CD4-positive, alpha-beta T cell treated with Interleukin-4 for 4 hours (primary cell): ENCODE results near the gene RABGGTA.

ENCODE experiments used
- DNase-seq: peaks from one replicate; pipeline ENCODE4 v3.0.0-alpha.2; 2020

The RABGGTA gene

DNA sequence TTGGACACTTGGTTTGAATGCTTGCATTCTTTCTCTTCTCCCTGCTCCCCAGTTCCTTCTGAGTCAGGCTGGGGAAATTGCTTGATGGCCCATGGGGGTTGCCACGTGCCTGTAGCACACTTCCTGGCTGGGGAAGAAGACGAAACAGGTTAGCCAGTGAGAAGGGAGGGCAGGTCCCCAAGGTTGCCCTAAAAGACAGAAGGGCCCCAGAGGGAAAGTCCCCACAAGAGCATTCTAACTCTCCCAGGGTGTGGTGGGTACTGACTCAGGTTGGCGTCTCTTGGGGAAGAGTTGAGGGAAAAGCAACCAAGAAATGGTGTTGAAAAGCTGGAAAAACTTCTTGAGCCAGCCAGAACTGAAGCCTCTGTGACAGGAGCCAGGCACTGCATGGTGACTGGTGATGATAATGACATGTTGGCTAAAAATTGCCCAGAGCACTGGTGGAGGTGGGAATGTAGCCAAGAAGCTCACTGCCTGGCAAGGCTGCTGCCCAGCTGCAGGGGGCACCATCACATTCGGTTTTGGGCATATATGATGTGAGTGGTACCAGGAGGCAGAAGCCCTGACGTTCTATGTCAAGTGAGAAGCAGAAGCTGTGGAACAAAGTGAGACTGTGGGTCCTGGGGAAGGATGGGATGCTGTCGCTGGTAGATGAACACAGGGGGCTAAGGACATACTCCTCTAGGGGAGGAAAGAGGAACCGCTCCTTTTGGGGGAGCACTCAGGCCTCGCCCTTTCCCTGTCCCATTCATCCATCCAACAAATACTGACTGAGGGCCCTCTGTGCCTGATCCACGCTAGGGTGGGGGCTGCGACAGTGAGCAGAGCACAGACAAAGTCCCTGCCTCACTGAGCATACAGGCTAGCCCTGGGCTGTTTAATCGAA lies 8.1 kb upstream of the RABGGTA start:
- DNase-seq = peak; percentile 70

DNA sequence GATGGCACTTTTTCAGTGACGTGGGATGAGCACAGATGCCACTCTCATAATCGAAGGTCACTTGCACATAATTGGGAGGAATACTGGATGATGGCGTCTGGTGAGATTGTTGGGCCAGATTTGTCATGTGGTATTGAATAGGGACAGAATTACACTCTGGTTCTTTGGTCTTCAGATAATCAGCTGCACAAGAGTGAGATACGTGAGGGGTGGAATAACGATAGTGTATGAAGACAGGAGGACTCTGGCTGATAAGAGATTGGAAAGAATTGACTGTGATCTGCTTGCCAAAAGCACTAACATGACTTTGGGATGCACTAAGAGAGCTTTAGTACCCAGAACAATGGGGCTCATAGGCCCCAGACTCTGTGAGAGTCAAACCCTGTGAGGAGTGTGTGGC lies 7.0 kb upstream of the RABGGTA start:
- no peak for DNase-seq

GRCh38 chr14:24277606-24278321 lies 6.4 kb upstream of the RABGGTA start:
- DNase-seq = no peak

DNA sequence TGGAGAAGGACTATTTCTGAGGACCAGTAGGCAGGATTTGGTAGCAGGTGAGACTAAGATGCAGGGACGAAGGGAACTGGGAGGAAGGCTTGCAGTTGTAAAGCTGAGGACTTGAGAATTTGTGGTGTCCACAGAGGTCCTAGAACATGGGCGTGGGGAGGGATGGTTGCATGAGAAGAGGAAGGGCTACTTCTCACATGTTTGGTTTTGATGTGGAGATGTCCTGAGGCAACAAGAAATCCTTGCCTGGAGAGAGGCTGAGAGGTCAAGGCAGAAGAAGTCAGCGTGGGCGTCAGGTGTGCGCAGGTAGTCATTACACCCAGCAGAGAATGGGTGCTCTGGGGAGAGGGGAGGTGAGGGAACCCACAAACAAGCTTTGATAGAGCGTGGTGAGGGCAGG lies 5.7 kb upstream of the RABGGTA start:
- DNase-seq = no peak

- DNase-seq = peak; percentile 66
Measured at GRCh38 chr14:24274101-24274543, 2.7 kb upstream of the RABGGTA start.

DNA sequence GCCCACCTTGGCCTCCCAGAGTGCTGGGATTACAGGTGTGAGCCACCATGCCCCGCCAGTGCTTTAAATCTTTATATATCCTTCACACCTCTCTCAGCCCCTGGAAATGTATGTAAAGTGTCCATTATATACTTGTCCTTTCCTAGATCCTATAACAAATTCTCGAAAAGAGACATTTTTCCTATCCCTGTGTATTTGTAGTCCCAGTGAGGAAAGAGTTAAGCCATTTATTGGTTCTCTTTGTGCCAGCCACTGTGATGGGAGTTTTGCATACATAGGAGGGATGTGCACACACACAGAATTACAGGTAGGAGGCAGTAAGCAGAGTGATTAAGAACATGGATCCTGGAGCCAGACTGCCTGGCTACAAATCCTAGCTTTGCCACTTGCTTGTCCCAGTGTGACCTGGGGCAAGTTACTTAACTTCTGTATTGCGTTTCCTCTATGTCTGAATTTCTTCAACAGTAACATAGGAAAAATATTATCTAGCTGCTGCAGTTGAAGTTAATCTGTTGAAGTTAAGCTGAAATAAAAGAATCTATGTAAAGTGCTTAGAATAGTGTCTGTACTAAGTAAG lies 2.1 kb upstream of the RABGGTA start:
- no peak for DNase-seq

DNA sequence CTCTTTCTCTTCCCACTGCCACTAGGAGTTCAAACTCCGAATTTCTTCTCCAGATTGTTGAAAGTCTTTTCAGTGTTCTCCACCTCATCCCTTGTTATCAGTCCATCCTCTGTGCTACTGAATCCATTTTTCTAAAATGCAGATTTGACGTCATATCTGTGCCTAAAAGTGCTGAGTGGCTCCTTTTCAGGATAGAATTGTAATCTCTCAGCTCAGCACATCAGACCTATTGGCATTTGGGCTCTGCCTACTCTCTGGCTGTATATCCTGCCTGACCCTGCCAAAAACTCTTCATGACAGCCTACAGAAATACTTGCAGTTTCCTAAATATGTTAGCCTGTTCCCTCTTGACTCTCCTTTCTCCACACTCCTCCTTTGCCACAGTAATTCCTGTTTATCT lies 1.1 kb upstream of the RABGGTA start:
- DNase-seq = no peak

DNA sequence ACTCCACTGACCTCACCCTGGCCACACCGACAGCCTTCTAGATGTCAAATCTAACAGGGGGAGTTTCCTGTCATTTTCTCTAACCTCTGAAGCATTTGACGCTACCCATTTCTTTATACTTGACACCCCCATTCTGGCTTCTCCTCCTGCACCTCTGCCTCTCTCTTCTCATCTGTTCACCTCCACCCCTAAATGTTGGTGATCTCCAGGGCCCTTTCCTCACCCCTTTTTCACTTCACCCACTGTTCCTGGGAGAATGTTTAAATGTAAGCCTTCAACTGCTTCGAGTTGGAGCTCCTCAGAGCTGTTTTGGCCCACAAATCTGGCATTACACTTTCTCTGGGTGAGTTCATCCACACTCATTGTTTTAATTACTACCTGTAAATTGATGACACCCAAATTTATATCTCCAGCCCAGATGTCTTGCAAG lies 452 bp upstream of the RABGGTA start:
- DNase-seq = no peak

DNA sequence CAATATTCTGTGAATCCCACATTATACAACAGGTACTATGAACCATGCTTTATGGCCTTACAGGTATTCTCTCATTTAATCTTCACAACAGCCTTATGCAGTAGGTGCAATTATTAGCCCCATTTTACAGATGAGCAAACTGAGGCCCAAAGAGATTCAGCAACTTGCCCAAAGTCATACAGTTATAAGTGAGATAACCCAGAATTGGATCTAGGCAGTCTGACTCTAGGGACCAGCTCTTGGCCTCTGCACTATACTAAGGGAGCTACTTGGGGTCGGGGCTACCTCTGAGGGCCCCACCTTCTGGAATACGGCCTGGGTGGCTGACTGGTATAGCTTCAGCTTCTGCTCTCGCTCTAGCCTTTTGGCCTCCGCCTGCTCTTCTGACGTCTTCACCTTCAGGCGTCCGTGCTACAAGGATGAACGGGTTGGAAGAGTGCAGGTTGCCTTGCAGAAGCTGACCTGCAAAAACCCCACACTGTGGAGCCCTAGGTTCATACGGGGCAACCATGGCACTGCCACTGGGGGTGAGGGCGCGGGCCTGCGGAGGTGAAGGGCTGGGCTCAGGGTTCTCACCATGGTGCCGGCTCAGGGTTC lies 762 bp downstream of the RABGGTA start:
- no peak for DNase-seq

DNA sequence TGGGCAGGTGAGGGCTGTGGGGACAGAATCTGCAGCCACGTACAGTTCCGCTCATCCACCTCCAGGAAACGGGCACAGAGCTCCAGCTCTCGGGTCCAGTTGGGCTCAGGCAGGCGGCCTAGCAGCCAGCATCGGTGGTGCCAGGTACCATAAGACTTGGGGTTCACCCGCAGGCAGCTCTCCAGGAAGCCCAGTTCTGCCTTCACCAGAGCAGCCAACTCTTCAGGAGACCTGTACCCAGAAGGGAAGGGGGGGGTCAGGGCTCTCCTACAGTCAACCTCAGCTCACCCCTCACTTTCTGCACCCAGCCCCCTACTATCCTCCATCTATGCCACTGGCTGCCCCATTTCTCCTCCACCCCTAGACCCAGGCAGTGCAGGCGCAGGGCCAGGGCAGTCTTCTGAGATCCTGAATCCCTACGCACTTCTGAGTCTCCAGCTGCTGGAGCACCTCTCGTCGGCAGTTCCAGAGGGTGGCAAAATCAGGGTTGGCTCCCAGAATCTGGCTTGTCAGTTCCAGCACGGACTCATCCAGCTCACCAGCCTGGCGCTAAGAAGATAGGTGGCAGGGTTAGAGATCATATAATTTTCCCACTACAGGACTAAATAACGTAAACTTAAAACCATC lies 1.4 kb downstream of the RABGGTA start:
- no peak for DNase-seq

GRCh38 chr14:24269368-24269767 lies 2.0 kb downstream of the RABGGTA start:
- DNase-seq = no peak

DNA sequence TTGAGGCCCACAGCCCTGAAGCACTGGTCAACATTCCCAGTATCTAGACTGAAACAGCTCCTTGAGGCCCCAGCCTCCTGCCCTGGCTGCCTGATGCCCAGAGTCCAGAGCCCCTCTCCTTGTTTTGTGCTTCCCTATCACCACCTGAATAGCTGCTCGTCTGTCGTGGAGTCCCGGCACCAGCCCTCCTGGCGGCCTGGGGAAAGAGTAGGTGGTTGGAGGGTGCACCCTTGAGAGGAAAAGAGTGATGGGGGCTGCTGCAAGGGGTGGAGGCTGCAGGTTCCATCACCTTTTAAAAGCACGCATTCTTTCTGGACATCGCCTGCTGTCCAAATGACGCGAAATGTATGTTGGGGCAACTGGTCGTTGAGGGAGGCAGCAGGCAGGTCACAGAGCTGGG lies 3.2 kb downstream of the RABGGTA start:
- DNase-seq = no peak

DNA sequence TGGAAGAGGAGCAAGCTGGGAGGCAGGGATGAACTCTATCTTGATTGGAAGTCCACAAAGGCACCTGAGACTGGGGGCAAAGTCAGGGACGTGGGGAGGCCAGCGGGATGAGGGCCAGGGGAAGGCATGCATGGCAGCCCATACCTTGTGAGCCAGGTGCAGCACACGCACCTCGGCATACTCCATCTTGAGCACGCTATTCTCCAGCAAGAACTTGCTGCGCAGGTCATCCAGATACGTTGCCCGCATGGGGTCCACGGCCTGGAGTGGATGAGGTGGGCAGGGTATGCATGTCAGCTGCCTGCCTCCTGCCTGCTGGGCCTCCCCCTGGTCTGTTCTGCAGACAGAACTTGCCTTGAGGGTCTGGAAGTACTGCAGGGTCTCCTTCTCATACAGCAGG lies 3.9 kb downstream of the RABGGTA start:
- no peak for DNase-seq

DNA sequence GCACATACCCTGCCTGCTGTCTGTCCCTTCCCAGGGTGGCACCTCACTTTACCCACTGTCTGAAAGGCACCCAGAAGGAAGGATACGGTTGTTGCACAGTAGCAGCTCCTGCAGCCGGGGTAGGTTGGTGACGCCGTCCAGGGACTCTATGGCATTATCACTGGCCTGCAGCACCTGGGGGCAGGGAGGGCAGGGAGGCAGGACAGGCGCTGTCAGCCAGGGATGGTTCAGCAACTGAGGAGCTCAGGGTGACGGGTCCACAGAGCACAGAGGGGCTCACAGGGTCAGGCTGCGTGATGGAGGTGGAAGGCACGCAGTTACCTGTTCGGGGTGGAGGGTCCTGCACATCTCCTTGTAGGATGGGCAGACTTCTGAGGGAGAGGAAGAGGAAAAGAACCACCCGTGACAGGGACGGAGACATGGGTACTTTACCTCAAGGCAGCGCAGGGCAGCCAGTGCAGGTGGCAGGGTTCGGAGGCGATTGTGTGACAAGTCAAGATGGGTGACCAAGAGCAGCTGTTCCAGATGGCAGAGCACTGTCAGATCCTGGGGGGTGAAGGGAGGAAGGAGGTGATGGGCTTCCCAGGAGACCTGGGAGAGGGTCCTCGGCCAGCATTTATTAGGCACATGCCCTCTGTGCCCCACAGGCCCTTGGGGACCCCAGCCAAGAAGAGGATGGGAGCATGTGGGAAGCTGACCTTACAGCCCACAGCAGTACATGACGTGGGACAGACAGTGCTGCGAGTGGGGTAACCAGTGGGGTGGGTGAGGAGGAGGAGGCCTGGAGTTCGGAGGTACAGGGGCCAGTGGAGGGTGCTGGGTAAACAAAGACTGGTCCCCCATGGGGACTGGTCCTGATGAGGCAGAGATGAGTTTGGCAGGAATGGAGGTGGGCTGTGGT lies 4.8 kb downstream of the RABGGTA start:
- no peak for DNase-seq

DNA sequence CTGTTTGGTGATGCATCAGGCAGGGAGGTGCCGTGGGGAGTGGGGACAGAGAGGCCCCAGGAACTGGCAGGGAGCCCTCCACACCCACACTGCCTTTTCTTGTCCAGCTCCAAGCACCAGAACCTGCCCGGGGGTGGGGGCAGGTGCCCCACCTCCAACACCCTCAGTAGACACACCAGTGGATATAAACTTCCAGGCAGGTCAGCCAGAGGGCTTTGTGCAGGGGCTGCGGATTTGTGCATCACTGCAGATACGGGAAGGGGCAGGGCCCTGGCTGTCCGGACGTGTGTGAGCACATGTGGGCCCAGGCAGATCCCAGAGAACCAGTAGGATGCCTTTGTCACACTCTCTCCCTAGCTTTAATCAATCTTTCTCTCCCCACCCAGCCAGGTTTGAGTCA lies 7.1 kb downstream of the RABGGTA start:
- DNase-seq = no peak

- no peak for DNase-seq
Measured at GRCh38 chr14:24263848-24264247, 7.5 kb downstream of the RABGGTA start.

DNA sequence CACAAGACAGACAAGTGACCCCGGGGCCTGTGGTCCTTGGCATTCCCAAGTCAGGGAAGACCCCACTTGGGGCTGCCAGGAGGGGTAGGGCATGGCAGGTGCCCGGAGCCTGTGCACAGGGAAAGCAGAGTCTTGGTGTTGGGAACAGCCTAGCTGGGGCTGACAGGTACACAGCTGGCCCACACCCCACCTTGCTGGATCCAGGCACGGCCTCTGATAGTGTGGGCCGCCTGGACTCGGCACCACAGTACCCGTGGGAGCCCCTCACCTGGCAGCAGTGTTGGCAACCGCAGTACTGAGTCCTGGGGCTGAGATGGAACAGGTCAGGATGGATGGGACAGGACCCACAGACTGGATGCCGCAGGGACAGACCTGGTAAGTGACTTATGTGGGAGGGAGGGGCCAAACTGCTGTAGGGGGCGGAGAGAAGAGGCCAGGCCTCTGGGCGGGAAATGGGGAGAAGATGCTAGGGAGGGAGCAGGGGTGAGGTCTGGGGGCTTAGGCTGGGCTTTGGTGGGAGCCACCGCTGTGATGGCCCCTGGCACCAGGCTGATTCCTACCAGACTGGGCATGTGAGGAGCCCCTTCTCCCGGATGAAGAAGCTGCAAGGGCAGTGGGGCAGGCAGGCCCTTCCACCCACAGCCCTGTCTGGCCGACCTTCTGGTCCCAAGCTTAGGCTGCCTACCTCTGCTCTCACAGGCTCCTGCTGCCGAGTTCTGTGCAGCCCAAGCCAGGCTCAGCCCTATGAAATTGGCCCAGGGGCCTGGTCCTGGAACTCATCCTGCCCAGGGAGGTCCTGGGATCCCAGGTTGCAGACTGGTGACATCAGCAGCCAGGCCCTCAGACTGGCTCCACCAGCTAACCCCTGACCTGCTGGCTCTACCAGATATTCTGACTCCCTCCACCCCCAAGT lies 8.3 kb downstream of the RABGGTA start, which contains the start of gene TGM1:
TSS of gene TGM1 (minus strand) at position 357 of the 913 bp plus-strand sequence. CDS start 825 bp downstream, outside the sequence.
- DNase-seq = no peak

DNA sequence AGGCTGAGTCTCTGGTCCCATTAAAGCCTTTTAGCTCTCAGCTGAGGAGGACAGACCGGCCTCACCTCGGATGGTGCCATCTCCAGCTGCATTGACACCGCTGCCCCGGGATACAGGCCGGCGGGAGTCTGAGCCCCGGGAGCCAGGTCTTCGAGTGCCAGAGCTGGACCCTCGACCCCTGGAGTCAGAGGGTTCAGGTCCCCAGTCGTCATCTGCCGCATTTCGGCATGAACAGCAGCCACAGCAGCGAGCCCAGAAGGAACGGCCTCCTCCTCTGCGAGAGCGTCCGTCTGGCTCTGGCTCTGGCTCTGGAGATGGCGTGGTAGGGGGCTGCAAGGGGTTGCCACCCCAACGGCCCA lies 9.4 kb downstream of the RABGGTA start:
- DNase-seq = no peak

DNA sequence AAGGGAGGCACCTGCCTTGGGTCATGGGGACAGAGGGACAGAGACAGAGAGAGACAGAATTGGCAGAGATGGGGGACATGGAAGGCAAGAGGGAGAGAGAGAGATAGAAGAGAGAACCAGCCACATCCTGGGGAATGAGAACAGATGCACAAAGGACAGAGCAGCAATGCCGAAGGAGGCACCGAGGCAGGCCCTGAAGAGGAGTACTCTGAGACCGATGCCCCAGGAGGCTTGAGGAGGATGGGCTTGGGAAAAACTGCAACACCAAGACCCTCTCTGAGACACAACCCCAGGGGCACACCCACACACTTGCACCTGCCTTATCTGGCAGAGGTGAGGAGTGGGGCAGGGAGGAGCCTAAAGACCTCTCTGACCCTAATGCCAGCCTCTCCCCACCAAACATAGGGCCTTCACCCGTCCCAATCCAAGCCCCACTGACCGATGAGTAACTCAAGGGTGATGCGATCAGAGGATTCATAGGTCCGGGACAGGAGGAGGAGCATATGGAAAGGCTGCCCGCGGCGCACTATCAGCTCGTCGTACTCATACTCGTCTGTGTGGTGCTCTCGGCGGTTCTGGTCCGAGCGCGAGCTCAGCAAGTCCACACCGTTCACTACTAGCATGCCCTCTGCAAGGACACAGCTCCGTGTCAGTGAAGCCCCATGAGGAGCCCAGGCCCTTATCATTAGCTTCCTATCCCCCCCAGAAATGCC lies 10.0 kb downstream of the RABGGTA start:
- no peak for DNase-seq

- no peak for DNase-seq
Measured at GRCh38 chr14:24260780-24261157, 10.6 kb downstream of the RABGGTA start.
